ENCODE measurements around the gene COPB2.

The COPB2 gene

DNA sequence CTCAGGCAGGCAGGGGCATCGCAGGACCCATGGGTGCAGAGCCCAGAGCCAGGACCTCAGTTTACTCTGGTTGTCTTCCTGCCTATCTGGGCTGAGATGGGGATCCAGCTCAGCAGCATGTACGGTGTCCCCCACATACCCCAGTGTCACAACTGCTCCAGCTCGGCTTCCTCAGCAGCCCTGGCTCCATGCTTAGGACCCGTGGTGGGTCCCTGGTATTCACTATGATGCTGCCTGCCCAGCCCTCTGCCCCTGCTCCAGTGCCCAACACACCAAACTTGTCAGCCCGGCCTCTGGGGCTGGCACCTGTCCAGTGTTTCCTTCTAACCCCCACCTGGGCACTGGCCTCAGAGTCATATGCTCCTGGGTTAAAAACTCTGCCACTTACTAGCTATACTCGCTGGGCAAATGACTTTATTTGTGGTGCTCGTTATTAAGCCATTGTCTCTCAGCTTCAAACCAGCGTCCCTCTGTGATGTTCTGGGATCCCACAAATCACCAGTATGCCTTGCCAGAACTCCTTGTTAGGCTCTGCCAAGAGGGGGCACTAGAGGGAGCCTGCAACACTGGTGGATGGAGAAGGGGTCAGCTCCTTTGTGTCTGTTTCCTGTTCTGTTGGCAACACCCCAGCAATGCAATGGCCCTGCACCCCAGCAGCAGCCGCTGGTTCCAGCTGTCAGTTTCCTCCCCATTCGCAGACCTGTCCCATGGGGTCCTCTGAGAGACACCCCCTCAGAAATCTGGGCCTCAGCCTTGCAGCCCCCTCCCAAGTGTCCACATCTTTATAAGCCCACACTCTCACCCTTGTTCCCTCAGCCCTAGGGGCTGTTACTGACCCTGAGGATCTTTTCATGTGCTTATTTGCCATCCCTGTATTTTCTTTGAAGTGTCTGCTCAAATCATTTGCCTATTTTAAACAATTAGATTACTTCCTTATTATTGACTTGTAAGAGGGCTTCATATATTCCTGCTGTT lies 69.7 kb downstream of the COPB2 start:
- no peak overlapping the region for H3K27ac ChIP-seq
- TF ChIP-seq ZFX (IDR thresholded peaks at IDR 0.05; ENCODE audit: borderline replicate concordance) = no peak
- TF ChIP-seq, protein P1, sequence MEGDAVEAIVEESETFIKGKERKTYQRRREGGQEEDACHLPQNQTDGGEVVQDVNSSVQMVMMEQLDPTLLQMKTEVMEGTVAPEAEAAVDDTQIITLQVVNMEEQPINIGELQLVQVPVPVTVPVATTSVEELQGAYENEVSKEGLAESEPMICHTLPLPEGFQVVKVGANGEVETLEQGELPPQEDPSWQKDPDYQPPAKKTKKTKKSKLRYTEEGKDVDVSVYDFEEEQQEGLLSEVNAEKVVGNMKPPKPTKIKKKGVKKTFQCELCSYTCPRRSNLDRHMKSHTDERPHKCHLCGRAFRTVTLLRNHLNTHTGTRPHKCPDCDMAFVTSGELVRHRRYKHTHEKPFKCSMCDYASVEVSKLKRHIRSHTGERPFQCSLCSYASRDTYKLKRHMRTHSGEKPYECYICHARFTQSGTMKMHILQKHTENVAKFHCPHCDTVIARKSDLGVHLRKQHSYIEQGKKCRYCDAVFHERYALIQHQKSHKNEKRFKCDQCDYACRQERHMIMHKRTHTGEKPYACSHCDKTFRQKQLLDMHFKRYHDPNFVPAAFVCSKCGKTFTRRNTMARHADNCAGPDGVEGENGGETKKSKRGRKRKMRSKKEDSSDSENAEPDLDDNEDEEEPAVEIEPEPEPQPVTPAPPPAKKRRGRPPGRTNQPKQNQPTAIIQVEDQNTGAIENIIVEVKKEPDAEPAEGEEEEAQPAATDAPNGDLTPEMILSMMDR (IDR thresholded peaks at IDR 0.05) = peak; percentile 54

DNA sequence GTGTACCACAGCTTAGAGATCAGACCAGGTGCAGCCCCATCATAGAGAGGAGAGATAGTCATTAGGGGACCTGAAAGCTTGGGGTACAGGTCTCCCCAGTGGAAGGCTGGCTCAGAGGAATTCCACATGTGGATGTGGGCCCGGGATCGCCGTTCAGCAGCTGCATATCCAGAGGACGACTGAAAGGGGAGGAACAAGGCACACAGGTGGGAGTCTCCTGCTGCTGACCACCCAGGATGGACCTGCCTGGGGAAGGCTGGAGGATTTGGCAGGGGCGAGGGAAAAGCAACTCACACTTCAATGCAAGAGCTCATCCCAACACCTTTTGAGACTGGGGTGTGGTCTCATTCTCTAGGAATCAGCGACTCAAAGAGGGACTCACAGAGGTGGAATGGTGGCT lies 70.6 kb downstream of the COPB2 start:
- TF ChIP-seq, protein P1 (IDR thresholded peaks at IDR 0.05) = no peak

DNA sequence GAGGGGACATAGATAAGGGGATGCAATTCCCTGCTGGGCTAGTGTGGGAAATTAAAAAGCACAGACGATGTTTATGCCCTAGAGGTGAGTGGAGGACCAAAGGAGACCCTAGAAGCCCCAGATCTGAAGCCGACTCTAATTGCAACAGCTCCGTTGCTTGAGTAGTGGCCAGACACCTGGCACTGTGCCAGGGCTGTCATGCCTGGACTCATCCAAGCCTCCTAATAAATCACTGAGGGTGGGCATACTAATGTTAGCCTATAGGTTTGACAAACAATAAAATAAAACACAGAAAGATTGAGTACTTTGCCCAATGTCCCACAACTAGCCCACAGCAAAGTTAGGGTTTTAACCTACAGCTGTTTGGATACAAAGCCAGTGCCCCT lies 71.0 kb downstream of the COPB2 start:
- H3K27ac ChIP-seq = no peak overlapping the region
- TF ChIP-seq, protein P1 (IDR thresholded peaks at IDR 0.05) = no peak
- TF ChIP-seq ZFX (IDR thresholded peaks at IDR 0.05; ENCODE audit: borderline replicate concordance) = no peak

More for the DNA sequence above, 70.6 kb downstream of the COPB2 start:
- no peak overlapping the region for H3K27ac ChIP-seq

DNA sequence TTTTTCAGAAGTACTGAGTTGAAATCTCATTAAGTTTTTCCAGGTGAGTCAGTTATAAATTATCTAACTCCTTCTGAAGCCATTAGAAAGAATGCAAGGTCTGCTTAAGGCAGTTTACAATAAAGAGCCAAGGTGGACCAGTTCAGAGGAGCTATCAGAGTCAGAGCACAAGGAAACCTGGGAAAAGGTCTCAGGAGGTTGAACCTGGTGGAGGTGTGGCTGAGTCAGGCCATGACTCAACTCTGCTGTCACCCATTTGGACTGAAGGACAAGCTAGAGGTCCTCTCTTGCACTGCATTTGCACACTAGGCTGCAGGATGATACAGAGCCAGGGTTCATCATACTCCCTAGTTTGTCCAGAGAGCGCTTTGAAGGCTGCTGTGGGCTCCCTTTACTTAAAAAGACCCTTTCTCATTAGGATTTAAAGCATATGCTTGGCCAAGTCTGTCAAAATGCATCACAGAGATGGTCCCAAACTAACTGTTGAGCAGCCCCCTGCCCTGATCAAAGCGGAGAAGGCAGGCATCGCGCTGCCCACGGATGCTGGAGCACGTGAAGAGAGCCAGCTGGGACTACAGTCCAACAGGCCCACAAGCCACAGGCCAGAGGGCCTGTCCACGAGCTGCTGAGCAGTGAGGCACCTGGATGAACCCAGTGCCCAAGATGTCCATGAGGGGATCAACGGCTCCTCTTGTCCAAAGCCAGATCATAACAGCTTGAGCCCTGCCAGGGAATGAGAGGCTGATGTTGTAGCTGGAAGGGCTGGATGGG lies 71.6 kb downstream of the COPB2 start:
- H3K27ac ChIP-seq = no peak overlapping the region
- no peak for TF ChIP-seq ZFX (IDR thresholded peaks at IDR 0.05; ENCODE audit: borderline replicate concordance)
- TF ChIP-seq, protein P1 (IDR thresholded peaks at IDR 0.05) = no peak

DNA sequence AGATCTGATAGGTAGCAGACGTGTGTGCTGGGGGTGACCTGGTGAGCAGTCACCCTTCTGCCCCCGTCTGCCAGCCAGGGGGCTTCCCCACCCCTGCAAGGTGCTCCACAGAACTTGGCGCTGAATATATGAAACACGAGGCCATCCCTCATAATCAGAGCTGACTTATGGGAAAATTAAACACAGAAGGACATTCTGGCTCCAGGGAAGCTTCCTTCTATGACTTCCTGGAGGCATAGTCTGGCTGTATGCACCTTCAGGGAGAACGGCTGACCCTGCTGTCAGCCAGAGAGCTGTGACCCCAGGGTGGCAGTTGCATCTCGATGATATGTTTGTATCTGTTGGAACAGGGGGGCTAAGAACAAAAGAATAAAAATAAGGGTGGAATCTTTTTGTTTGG lies 72.2 kb downstream of the COPB2 start:
- TF ChIP-seq, protein P1 (IDR thresholded peaks at IDR 0.05) = no peak
- TF ChIP-seq ZFX (IDR thresholded peaks at IDR 0.05; ENCODE audit: borderline replicate concordance) = no peak
- no peak overlapping the region for H3K27ac ChIP-seq

DNA sequence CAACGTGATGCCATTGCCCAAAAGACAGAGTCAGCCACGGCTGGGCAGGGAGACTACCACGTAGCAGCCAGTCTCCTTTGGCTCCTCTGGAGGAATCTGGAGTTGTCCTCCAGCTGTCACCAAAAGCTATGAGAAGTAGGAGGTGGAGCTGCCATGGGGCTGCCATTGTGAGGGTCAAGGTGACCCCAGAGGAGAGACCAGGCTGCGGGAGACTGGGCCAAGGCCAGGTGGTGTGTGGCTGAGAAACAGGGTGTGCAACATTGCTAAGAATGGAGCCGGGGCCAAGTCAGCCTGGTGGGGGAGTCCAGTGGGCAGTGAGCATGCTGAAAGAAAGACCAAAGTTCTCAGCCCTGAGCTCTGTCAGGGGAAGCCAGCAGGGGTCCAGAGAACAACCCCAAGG lies 75.5 kb downstream of the COPB2 start:
- no peak overlapping the region for H3K27ac ChIP-seq
- TF ChIP-seq, protein P1 (IDR thresholded peaks at IDR 0.05) = no peak
- TF ChIP-seq ZFX (IDR thresholded peaks at IDR 0.05; ENCODE audit: borderline replicate concordance) = no peak

DNA sequence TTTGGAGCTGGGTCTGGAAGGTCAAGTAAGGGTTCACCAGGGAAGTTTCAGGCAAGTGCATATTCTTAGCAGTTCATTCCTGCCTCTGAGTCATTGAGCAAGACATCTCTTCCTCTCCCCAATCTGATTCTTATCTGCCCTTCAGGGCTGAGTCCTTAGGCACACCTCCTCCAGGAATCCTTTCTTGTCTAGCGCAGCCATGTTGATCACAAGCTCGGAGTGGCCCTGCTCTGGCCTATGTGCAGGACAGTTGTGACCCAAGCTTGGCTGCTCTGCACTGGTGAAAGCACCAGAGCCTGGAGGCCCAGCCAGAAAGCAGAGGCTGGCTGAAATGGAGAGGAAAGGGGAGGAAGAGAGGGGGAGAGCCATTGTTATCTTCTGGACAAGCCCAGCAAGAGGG lies 76.5 kb downstream of the COPB2 start:
- H3K27ac ChIP-seq = no peak overlapping the region
- TF ChIP-seq ZFX (IDR thresholded peaks at IDR 0.05; ENCODE audit: borderline replicate concordance) = no peak
- TF ChIP-seq, protein P1 (IDR thresholded peaks at IDR 0.05) = no peak
